Activated B cell treated with CpG ODN at 0.5 μM for 24 hours (primary cell): ENCODE data around the gene KASH5. TPM values are rescaled to one million over a fixed set of nuclear protein-coding genes. Genes with fewer than 3 reads are reported as not detected.

Experiments used
- ATAC-seq: fragments of 200-7000 bp; cut with Tn5 transposase; one replicate; pipeline ENCODE4 v1.10.0; 2021; ENCODE audit warnings: low read depth, mild to moderate bottlenecking, moderate library complexity
- CTCF ChIA-PET: fragments of 350-600 bp; sonication (Branson Sonifier 250); formaldehyde crosslinking; loops from one replicate; lab custom pipeline; 2021; ENCODE audit warnings: antibody characterized with exemption; lab: Charles Lee
- POLR2A ChIA-PET: fragments of 350-600 bp; sonication (Branson Sonifier 250); formaldehyde crosslinking; loops from one replicate; lab custom pipeline; 2021; ENCODE audit warnings: antibody characterized with exemption; lab: Charles Lee
- DNase-seq: peaks from one replicate; pipeline ENCODE4 v3.0.0; 2022
- H3K27ac Mint-ChIP-seq: one replicate; pipeline ENCODE4 v1.8.0; 2020; ENCODE audit warnings: mixed read lengths
- H3K27me3 Mint-ChIP-seq: one replicate; pipeline ENCODE4 v1.8.0; 2021; ENCODE audit warnings: mixed read lengths
- H3K36me3 Mint-ChIP-seq: one replicate; pipeline ENCODE4 v1.8.0; 2021; ENCODE audit warnings: low read depth, mixed read lengths
- H3K4me1 Mint-ChIP-seq: one replicate; pipeline ENCODE4 v1.8.0; 2021; ENCODE audit warnings: mixed read lengths
- H3K4me3 Mint-ChIP-seq: one replicate; pipeline ENCODE4 v1.8.0; 2020; ENCODE audit warnings: mild to moderate bottlenecking, mixed read lengths
- H3K9me3 Mint-ChIP-seq: one replicate; pipeline ENCODE4 v1.8.0; 2020; ENCODE audit warnings: mixed read lengths
- intact Hi-C: fragments of 100-400 bp; cut with micrococcal nuclease; formaldehyde crosslinking; loops from one replicate; pipeline ENCODE4 v1.15.1; 2024
- total RNA-seq: library from RNA; stranded (reverse); gene quantifications from 2 replicates; pipeline ENCODE4 v1.2.3, GENCODE V29; 2022
- TF ChIP-seq, protein P1 (sequence below): fragments of 200-600 bp; IDR thresholded peaks from one replicate; pipeline ENCODE4 v1.8.0; 2022; ENCODE audit warnings: antibody characterized with exemption, mild to moderate bottlenecking

The KASH5 gene
- total RNA-seq, 1 donor from 2014 or later = 0.62 TPM

DNA sequence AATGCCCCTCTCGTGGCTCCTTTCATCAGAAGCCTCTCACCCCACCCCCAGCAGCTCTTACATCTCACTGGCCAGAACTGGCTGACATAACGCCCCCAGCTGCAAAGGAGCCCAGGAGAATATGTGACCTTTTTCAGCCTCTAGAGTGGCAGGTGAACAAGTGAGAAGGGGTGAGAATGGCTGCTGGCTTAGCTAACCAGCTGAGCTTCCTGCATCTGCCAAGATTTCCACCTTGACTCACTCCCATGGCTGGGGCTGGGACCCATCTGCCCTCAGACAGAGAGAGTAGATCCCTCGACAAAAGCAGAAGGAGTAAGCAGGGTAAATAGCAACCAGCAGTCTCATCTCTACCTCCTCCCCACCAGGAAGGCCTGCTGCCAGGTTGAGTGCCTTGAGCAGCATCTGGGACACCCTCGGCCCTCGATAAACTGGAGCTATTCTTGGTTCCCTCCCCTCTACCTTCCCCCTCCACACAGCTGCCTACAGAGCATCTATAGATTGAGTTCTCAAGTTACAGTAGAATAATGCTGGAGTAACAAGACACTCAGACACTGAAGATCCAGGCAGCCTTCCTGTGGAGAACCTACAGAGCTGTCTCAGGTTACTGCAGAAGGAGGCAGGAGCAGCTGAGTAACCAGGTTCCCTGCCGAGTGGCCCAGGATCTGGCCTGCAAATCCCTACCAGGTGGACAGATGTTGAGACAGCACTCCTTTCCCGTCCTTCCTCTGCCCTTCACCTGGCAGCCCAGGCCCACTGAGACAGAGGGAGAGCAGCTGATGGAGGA is 15.5 kb downstream of the KASH5 start:
- Mint-ChIP-seq H3K9me3 (no peaks in the 10 kb centered on the region), H3K4me3 (no peak overlapping the region), H3K27ac (peak overlapping the region; percentile 77), H3K4me1 (peaks cover 28% of the 10 kb centered on the region), H3K36me3 (no peaks in the 10 kb centered on the region), H3K27me3 (no peaks in the 10 kb centered on the region)
- ATAC-seq (peak; percentile 87), DNase-seq (no peak)
- TF ChIP-seq, protein P1, sequence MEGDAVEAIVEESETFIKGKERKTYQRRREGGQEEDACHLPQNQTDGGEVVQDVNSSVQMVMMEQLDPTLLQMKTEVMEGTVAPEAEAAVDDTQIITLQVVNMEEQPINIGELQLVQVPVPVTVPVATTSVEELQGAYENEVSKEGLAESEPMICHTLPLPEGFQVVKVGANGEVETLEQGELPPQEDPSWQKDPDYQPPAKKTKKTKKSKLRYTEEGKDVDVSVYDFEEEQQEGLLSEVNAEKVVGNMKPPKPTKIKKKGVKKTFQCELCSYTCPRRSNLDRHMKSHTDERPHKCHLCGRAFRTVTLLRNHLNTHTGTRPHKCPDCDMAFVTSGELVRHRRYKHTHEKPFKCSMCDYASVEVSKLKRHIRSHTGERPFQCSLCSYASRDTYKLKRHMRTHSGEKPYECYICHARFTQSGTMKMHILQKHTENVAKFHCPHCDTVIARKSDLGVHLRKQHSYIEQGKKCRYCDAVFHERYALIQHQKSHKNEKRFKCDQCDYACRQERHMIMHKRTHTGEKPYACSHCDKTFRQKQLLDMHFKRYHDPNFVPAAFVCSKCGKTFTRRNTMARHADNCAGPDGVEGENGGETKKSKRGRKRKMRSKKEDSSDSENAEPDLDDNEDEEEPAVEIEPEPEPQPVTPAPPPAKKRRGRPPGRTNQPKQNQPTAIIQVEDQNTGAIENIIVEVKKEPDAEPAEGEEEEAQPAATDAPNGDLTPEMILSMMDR = no peak
- POLR2A ChIA-PET = interaction anchor here (0.5 to 1.7 kb wide), 10 partner anchors 12 to 410 kb away, joined by 3 to 5 read pairs (median 3); partner anchors contain the start of genes ALDH16A1, CD37, PIH1D1 and RUVBL2
- CTCF ChIA-PET = interaction anchor here (0.6 to 1.5 kb wide), 4 partner anchors 12 to 178 kb away, joined by 3 to 7 read pairs (median 3); no protein-coding TSS in a partner anchor
- intact Hi-C loops = loop anchor here (1.0 kb wide), 1 partner anchor 12 kb away; no protein-coding TSS in a partner anchor

DNA sequence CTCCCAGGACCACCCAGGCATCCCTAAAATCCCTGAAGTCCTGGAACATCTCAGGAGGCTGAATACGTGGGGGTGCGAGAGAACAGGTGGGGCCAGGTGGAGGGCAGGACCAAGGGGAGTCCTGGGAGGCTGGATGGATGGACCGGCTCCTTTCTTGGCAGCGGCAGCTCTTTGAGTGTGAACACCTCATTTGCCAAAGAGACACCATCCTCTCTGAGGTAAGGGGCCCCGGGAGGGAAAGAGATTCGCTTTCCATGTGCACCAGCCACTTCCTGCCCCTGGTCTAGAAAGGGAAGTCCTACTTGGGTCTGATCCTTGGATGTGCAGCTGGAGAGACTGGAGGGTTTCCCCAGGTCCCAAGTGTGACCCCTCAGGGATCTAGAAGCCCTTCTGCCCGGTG is 19.0 kb downstream of the KASH5 start:
- Mint-ChIP-seq H3K9me3 (no peaks in the 10 kb centered on the region), H3K27me3 (no peaks in the 10 kb centered on the region), H3K4me1 (peaks cover 61% of the 10 kb centered on the region), H3K27ac (no peak overlapping the region), H3K4me3 (no peak overlapping the region), H3K36me3 (no peaks in the 10 kb centered on the region)
- ATAC-seq (no peak), DNase-seq (no peak)
- TF ChIP-seq, protein P1 = no peak
- ChIA-PET POLR2A (interaction anchor here (0.6 to 1.0 kb wide), 3 partner anchors 51 to 89 kb away, joined by 3 to 5 read pairs (median 3); no protein-coding TSS in a partner anchor), CTCF (no interaction called here)
- intact Hi-C loops = no loop called here

DNA sequence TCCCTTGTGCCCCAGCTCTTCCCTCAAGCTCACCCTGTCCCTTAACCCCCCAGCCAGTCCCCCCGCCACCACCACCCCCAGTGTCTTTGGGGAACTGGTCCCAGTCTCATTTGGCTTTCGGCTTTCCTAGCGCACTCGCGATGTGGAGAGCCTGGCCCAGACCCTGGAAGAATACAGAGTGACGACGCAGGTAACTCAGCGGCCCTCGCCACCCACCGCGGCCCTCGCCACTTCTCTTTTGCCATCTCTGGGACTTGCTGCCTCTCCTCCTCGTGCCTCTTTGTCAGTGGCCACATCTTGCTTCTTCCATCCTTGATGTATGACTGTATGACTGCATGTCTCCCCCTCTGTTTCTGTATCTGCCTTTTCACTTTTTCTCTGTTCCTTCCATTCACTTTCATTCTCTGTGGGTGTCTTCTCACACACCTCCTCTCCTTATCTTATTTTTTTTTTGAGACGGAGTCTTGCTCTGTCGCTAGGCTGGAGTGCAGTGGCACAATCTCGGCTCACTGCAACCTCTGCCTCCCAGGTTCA is 19.5 kb downstream of the KASH5 start:
- TF ChIP-seq, protein P1 = no peak
- ChIA-PET POLR2A (interaction anchor here (0.6 to 1.0 kb wide), 2 partner anchors 51 to 88 kb away, joined by 3 to 5 read pairs; no protein-coding TSS in a partner anchor), CTCF (no interaction called here)
- H3K4me3 Mint-ChIP-seq = no peak overlapping the region
- H3K36me3 Mint-ChIP-seq = no peaks in the 10 kb centered on the region
- no peak overlapping the region for H3K27ac Mint-ChIP-seq
- H3K4me1 Mint-ChIP-seq = peaks cover 64% of the 10 kb centered on the region
- ATAC-seq (no peak), DNase-seq (no peak)
- intact Hi-C loops = loop anchor here (2.0 kb wide), 1 partner anchor 15 kb away; the partner anchor contains the start of gene PTH2
- no peaks in the 10 kb centered on the region for H3K27me3 Mint-ChIP-seq
- no peaks in the 10 kb centered on the region for H3K9me3 Mint-ChIP-seq

DNA sequence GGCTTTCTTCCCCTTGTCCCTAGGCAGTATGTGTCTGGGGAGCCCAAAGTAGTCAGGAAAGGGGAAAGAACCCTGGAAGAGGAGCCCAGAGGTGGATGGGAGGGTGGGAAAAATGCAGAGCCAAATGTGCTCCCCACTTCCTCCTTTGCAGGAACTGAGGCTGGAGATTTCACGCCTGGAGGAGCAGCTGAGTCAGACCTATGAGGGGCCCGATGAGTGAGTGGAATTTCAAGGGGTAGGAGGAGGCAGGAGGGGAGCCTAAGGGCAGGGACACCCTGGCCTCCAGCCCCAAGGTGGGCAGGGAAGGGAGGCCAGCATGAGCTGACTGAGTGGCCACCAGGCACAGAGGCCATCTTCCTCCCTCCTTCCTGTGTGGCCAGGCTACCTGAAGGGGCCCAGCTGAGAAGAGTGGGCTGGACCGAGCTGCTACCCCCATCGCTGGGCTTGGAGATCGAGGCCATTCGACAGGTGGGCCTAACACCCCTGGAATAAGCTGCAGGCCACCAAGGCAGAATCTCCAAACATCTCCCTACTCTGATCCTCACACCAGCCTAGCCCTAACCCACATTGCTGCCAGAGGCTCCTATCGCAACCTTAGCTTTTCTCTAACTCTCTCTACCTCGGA is 20.9 kb downstream of the KASH5 start:
- H3K9me3 Mint-ChIP-seq = no peaks in the 10 kb centered on the region

More for the DNA sequence above, 20.9 kb downstream of the KASH5 start:
- Mint-ChIP-seq H3K4me3 (peak overlapping the region; percentile 67), H3K27ac (peak overlapping the region; percentile 89), H3K36me3 (no peaks in the 10 kb centered on the region), H3K27me3 (no peaks in the 10 kb centered on the region), H3K4me1 (peaks cover 54% of the 10 kb centered on the region)
- TF ChIP-seq, protein P1 = no peak
- POLR2A ChIA-PET = interaction anchor here (0.7 to 1.9 kb wide), 8 partner anchors 11 to 108 kb away, joined by 3 to 8 read pairs (median 4); partner anchors contain the start of genes ALDH16A1, CD37, KASH5 and PIH1D1
- DNase-seq (no peak), ATAC-seq (peak; percentile 65)
- CTCF ChIA-PET = interaction anchor here (1.0 to 1.1 kb wide), 2 partner anchors 17 to 46 kb away, joined by 4 to 11 read pairs; no protein-coding TSS in a partner anchor
- intact Hi-C loops = loop anchor here (2.0 kb wide), 1 partner anchor 14 kb away; the partner anchor contains the start of gene PTH2
